ENCODE results near the gene GLT6D1.

GRCh38 chr9:135641745-135642144, 2.4 kb upstream of the GLT6D1 start:
- no peak for TF ChIP-seq POLR2A (IDR thresholded peaks at IDR 0.05; ENCODE audit: low read length)
- no peak for TF ChIP-seq GATA1 (IDR thresholded peaks at IDR 0.05; ENCODE audit: low read depth, low read length)
